Measurements from ENCODE around the gene STAB1. TPM values are rescaled to one million over a fixed set of nuclear protein-coding genes. Genes with fewer than 3 reads are reported as not detected.

STAB1 gene
- total and polyA plus RNA-seq, 2 of the 8 experiments (the other 6 are each of a cell fraction or from before 2014, with no cell fraction given) = 1.0 to 1.9 TPM

DNA sequence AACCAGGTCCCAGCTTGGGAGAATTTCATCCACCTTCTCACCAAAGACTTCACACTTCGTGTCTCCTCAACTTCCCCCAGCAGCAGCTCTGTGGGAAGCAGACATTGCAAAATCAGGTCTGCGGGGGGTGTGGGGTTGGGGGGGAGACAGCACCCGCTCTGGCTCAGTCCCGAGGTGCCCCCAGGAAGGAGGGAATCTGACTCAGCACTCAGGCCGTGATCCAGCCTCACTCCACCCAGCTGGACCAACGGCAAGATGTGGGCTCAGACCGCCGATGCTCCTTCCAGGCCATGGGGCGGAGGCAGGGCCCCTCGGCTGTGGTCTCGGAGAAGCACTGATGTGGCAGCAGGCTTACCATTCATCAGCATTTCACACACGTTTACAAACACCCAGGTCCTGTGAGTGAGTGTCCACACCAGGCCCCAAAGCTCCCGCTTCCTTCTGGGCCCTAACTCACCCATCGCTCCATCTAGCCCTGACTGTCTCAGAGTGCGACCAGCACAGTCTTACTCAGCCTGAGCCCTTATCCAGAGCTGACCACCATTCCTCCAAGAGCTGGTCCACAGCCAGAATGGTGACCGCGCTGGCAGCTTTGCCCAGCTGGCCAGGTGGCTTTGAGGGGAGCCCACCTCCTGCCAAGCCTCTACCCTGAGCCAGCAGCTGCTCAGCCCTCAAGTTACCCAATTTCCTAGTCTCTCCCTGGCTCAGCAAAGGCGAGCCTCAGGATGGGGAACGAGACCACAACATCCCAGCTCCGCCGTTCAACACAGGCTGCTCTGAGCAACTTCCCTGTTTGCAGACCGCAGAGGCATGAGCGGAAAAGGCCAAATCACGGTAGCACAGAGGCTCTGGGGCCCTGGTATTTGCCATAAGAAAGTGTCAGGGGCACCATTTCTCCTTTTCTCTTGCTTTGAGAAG is 3.3 kb downstream of the STAB1 start:
- Histone ChIP-seq H3K27ac (ENCODE audit: low read depth, low read length) (no peak overlapping the region), H2AK5ac (ENCODE audit: low read depth, low read length) (no peak overlapping the region), H3K79me1 (ENCODE audit: low read depth, low read length) (no peaks in the 10 kb centered on the region), H3K4me1 (replicated peaks in 1 of 4; ENCODE audit: control insufficient read depth in 3 of 4, insufficient read depth in 4 of 4, low read length in 3 of 4) (peaks cover 0 to 6% (median under 1%) of the 10 kb centered on the region in 4 experiments; a peak in 3 of 7 replicates), H2BK15ac (ENCODE audit: low read length) (no peak overlapping the region), H3K23ac (ENCODE audit: insufficient read length) (no peak overlapping the region), H4K5ac (ENCODE audit: insufficient read length, low read depth, low read length) (no peak overlapping the region), H3K36me3 (ENCODE audit: control insufficient read depth in 2 of 4, insufficient read depth in 4 of 4, low read length in 3 of 4) (no peaks in the 10 kb centered on the region), H3K18ac (ENCODE audit: extremely low read depth, low read length) (no peak overlapping the region), H4K20me1 (replicated peaks in 1 of 2; ENCODE audit: control insufficient read depth in 1 of 2, insufficient read depth in 2 of 2, low read length in 2 of 2) (no peaks in the 10 kb centered on the region), H3K4ac (replicated peaks; ENCODE audit: insufficient read length, low read depth, low read length) (no peak overlapping the region), H3K79me2 (ENCODE audit: control insufficient read depth in 1 of 2, insufficient read depth in 2 of 2, low read length in 2 of 2) (no peaks in the 10 kb centered on the region), H3K4me3 (ENCODE audit: extremely low read depth in 1 of 4, insufficient read depth in 2 of 4, low read depth in 3 of 4, low read length in 4 of 4) (no peak overlapping the region), H2BK12ac (ENCODE audit: low read depth, low read length) (no peak overlapping the region), H2BK5ac (ENCODE audit: low read depth, low read length) (no peak overlapping the region), H2BK20ac (ENCODE audit: low read length) (no peak overlapping the region), H3K27me3 (replicated peaks in 1 of 4; ENCODE audit: control insufficient read depth in 3 of 4, extremely low read depth in 1 of 4, insufficient read depth in 3 of 4, low read length in 3 of 4) (no peaks in the 10 kb centered on the region; a peak in 2 of 7 replicates), H3K23me2 (ENCODE audit: low read depth, low read length) (no peaks in the 10 kb centered on the region), H2BK120ac (replicated peaks; ENCODE audit: low read depth, low read length) (no peak overlapping the region), H3K4me2 (ENCODE audit: insufficient read depth in 1 of 2, low read depth in 2 of 2, low read length in 2 of 2) (no peak overlapping the region), H3K9me3 (ENCODE audit: insufficient read depth in 2 of 2, low read depth in 1 of 2, low read length in 1 of 2) (no peaks in the 10 kb centered on the region), H4K91ac (replicated peaks; ENCODE audit: insufficient read length, low read length) (no peak overlapping the region), H3K56ac (replicated peaks; ENCODE audit: insufficient read length, low read depth, low read length) (no peak overlapping the region), H2AFZ (ENCODE audit: low read length) (no peak overlapping the region), H3K14ac (ENCODE audit: insufficient read length) (no peak overlapping the region), H3K9ac (replicated peaks in 1 of 4; ENCODE audit: extremely low read depth in 1 of 4, low read depth in 3 of 4, low read length in 3 of 4) (no peak overlapping the region), H4K8ac (ENCODE audit: extremely low read depth, insufficient read depth, low read length) (0 out of 2 replicates have a peak overlapping the region, but pooled peaks have one; percentile 42)
- POLR2A ChIA-PET (ENCODE audit: partially characterized antibody) = interaction anchor here (0.7 to 1.7 kb wide), 9 partner anchors 8 to 57 kb away, joined by 3 to 5 read pairs (median 3); partner anchors contain the start of gene UQCC5
- WGBS, 2 experiments (ENCODE audit: extremely low coverage in 1 of 2, insufficient coverage in 1 of 2, insufficient read length in 1 of 2, insufficient replicate concordance in 2 of 2, low coverage in 1 of 2, low lambda C conversion rate in 2 of 2, missing lambda C conversion rate in 1 of 2) = 94% methylated on average over 22 of the region's 24 CpGs; no CpG with 5 or more reads in 1 of the 2 experiments
- DNase-seq (ENCODE audit: low read depth in 1 of 2, low spot score in 2 of 2) (no peak), FAIRE-seq (no peak)
- CTCF ChIA-PET (ENCODE audit: partially characterized antibody) = interaction anchor here (1.1 to 3.8 kb wide), 4 partner anchors 9 to 27 kb away, joined by 4 to 15 read pairs (median 10); no protein-coding TSS in a partner anchor
- TF ChIP-seq EGR1 (IDR thresholded peaks at IDR 0.05; ENCODE audit: borderline replicate concordance, low read depth, low read length) = no peak
- no peak for TF ChIP-seq PHF8 (conservative IDR thresholded peaks at IDR 0.05; ENCODE audit: low read depth, low read length)
- TF ChIP-seq RNF2 (IDR thresholded peaks at IDR 0.05; ENCODE audit: borderline replicate concordance, low read depth, low read length, missing control alignments, poor library complexity, severe bottlenecking) = no peak
- no peak for TF ChIP-seq SP4 (IDR thresholded peaks at IDR 0.05; ENCODE audit: low read length)
- no peak for TF ChIP-seq SAP30 (IDR thresholded peaks at IDR 0.05; ENCODE audit: insufficient read depth, insufficient replicate concordance, low read length)
- TF ChIP-seq, protein P1, sequence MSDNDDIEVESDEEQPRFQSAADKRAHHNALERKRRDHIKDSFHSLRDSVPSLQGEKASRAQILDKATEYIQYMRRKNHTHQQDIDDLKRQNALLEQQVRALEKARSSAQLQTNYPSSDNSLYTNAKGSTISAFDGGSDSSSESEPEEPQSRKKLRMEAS (IDR thresholded peaks at IDR 0.05) = no peak
- TF ChIP-seq SIRT6 (IDR thresholded peaks at IDR 0.05; ENCODE audit: low read length) = no peak
- no peak for TF ChIP-seq YY1 (IDR thresholded peaks at IDR 0.05; ENCODE audit: low read depth, low read length)
- TF ChIP-seq NRF1 (IDR thresholded peaks at IDR 0.05; ENCODE audit: low read depth, low read length) = no peak
- TF ChIP-seq CEBPB (IDR thresholded peaks at IDR 0.05; ENCODE audit: low read depth, low read length) = no peak
- no peak for TF ChIP-seq POU5F1 (IDR thresholded peaks at IDR 0.05; ENCODE audit: low read depth, low read length)
